GM10266 (cell line): ENCODE measurements around the gene DECR2.
A peak's percentile ranks its signal among the peaks of the same experiment; 100 is the strongest.
"Not testable (repeated sequence)": the region's sequence is repeated elsewhere in the genome, so short reads cannot be mapped to it uniquely, and the experiment has no call there.

Experiments
- DNase-seq: peaks from one replicate; pipeline ENCODE4 v3.0.0; 2012; ENCODE audit errors: extremely low spot score
- TF ChIP-seq, protein P1 (sequence below): IDR thresholded peaks from 2 replicates; pipeline ENCODE4 v1.5.1; 2012; ENCODE audit warnings: mild to moderate bottlenecking, low read depth; ENCODE audit not compliant: control insufficient read depth, insufficient read depth; ENCODE audit errors: missing control alignments

DECR2 gene

DNA sequence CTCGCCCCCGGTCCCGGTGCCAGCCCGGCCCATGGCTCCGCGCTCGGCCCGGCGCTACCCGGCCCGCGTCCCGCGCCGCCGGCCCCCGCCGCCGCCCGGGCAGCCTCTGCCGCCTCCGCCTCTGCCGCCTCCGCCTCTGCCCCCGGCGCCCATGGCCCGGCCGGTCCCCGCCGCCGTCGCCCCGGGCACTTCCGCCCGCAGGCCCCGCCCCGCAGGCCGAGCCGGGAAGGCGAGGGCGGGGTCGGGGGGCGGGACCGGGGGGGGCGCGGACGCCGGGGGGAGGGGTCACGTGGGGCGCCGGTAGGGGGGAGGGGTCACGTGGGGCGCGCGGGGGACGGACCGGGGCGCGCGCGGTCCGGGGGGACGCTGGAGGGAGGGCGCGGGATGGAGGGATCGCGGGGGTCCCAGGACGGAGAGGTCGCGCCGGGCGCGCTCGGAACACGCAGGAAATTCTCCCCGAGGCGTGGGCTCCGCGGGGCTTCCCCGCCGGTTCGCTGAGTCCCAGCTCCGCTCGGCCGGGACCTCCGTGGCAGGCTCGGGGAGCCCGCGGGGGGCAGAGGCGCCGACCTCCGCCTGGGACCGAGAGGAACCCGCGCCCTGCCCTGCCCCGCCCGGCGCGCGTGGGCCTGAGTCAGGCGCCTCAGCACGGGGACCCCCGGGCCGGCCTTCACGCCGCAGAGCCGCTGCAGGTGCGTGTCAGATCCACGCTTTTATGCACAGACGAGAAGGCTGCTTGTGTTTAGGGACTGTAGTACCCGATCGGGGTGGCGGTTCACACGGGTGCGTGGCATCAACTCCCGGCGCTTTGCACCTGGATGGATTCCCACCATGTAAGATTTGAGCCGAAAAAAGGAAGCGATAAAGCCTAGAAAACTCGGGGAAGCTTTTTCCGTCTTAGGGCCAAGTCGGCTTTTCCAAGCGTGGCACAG, 19.6 kb upstream of the DECR2 start, which contains the start of gene PGAP6:
Gene PGAP6, minus strand, starts transcription at position 190 of the 929 bp plus-strand sequence. Its CDS starts 157 bp downstream, at position 33.
- peak; percentile 99 for DNase-seq
- TF ChIP-seq, protein P1, sequence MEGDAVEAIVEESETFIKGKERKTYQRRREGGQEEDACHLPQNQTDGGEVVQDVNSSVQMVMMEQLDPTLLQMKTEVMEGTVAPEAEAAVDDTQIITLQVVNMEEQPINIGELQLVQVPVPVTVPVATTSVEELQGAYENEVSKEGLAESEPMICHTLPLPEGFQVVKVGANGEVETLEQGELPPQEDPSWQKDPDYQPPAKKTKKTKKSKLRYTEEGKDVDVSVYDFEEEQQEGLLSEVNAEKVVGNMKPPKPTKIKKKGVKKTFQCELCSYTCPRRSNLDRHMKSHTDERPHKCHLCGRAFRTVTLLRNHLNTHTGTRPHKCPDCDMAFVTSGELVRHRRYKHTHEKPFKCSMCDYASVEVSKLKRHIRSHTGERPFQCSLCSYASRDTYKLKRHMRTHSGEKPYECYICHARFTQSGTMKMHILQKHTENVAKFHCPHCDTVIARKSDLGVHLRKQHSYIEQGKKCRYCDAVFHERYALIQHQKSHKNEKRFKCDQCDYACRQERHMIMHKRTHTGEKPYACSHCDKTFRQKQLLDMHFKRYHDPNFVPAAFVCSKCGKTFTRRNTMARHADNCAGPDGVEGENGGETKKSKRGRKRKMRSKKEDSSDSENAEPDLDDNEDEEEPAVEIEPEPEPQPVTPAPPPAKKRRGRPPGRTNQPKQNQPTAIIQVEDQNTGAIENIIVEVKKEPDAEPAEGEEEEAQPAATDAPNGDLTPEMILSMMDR: no peak

DNA sequence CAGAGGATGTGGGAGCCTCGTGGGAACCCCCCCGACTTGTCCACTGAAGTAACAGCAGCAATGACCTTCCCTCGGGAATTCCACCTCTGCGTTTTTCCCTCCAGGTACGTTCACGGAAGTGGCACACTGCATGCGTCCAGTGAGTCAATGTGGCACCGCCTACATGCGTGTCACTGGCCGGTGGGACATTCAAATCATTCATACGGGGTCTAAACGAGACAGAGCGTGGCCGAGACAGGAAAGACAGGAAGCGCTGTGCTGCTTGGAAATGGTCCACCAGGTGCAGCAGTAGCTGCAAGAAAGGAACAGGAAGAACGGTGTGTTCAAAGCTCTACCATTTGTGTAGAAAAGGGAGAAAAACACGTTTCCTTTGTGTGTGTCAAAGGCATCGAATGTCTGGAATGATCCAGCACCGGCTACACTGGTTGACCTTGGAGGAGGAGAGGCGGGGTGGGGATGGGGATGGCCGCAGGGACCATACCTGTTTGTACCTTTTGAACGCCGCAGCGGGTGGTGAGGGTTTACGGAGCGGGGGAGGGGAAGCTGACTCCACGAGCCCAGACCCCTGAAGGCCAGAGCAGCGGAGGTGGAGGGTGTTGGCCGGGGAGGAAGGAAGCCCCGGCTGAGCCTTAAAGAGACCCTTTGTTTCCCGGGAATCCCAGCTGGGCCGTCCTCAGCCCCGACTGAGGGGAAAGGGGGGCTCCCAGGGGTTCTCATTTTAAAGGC, 18.2 kb upstream of the DECR2 start:
- no peak for DNase-seq

DNA sequence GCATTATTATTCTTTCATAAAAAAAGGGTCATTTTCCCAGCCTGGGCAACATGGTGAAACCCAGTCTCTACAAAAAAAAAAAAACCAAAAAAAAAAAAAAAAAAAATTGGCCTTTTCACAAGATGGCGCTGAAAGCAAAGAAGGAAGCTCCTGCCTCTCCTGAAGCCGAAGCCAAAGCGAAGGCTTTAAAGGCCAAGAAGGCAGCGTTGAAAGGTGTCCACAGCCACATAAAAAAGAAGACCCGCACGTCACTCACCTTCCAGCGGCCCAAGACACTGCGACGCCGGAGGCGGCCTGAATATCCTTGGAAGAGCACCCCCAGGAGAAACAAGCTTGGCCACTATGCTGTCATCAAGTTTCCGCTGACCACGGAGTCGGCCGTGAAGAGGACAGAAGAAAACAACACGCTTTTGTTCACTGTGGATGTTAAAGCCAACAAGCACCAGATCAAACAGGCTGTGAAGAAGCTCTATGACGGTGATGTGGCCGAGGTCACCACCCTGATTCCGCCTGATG, 15.0 kb upstream of the DECR2 start:
- DNase-seq: no peak
- TF ChIP-seq, protein P1: no peak

More for the DNA sequence above, 18.2 kb upstream of the DECR2 start:
- TF ChIP-seq, protein P1: no peak

DNA sequence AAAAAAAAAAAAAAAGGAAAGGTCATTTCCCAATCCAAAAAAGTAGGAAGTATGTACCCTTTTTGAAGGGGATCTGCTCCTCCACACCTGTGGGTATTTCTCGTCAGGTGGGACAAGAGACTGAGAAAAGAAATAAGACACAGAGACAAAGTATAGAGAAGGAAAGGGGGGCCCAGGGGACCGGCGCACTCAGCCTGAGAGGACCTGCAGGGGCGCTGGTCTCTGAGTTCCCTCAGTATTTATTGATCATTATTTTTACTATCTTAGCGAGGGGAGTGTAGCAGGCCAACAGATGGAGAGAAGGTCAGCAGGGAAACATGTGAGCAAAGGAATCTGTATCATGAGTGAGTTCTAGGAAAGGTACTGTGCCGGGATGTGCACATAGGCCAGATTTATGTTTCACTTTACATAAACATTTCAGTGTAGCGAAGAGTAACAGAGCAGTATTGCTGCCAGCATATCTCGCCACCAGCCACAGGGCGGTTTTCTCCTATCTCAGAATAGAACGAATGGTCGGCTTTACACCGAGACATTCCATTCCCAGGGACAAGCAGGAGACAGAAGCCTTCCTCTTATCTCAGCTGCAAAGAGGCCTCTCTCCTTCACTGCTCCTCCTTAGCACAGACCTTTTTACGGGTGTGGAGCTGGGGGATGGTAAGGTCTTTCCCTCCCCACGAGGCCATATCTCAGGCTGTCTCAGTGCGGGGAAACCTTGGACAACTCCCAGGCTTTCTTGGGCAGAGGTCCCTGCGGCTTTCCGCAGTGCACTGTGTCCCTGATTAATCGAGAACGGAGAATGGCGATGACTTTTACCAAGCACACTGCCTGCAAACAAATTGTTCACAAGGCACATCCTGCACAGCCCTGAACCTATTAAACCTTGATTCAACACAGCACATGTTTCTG, 13.7 kb upstream of the DECR2 start:
- not testable (repeated sequence) for DNase-seq

DNA sequence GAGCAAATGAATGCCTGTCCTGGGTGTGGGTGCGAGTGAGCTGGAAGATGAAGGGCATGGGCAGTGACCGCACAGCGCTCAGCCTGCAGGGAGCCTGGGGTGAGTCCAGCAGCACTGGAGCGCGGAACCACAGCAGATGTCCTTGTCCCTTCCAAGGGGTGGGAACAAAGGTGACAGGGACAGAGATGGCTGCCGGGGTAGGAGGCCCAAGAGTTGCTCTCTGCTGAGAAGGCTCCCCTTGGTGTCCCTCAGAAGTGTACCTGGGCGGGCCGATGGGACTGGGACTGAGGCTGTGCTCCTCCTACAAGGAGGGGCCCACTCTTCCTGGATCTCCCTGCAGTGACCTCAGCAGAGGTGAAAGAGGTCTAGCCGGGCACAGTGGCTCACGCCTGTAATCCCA, 12.3 kb upstream of the DECR2 start:
- TF ChIP-seq, protein P1: no peak
- DNase-seq: no peak

DNA sequence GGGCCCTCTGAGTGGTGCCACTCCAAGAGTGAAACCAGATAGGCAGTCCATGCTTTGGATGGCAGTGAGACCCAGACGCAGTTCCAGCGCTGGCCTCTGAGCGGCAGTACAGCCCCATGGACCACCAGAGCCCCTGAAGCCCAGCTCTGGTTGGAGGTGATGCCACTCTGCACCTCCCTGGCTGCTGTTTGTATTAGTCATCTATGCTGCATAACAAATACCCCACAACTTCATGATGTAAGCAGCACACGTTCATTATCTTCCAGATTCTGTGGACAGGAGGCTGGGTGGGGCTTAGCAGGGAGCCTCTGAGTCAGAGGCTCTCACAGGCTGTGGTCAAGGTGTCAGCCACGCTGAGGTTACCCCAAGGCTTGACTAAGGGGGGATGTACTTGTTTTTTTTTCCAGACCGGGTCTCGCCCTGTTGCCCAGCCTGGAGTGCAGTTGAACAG, 9.8 kb upstream of the DECR2 start:
- no peak for DNase-seq
- TF ChIP-seq, protein P1: peak; percentile 81
